Measurements from ENCODE around the gene CASP8AP2. TPM values are rescaled to one million over a fixed set of nuclear protein-coding genes. Genes with fewer than 3 reads are reported as not detected.
"Not testable (repeated sequence)": the region's sequence is repeated elsewhere in the genome, so short reads cannot be mapped to it uniquely, and the experiment has no call there.

Gene CASP8AP2
- total RNA-seq, 4 donors from 2014 or later: 8.0 to 19.8 (median 15.1) TPM

DNA sequence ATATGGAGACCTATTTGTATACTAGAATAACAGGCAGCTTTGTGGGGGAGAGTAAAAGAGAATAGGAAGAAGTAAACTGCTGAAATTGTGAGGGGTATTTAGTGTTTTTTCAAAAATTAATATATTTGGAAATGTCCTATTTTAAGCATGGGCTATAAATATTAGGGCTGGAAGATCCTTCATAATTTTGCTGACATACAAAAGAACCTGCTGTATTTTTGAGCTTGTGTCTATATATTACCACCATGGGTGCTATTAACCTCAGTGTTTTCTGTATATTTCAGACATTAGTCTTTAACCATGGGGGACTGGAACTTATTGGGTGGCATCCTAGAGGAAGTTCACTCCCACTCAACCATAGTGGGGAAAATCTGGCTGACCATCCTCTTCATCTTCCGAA lies 64.5 kb downstream of the CASP8AP2 start, which contains the start of gene GJA10:
Gene GJA10 (plus strand): TSS at position 301 of the 400 bp plus-strand sequence. CDS start 0 bp downstream, at position 301.
- in situ Hi-C loops (cut with MboI; ENCODE audit: low pct_ligation_motif_present in 1 of 4, low pct_unique_long_range_greater_than_20kb in 1 of 4, low sequenced_read_pairs in 3 of 4) (no loop called here), intact Hi-C loops (cut with DNase I; ENCODE audit: low total_unique reads) (no loop called here)
- Histone ChIP-seq H3K36me3 (no peaks in the 10 kb centered on the region), H3K27me3 (peaks cover 41% of the 10 kb centered on the region), H3K27ac (no peak within 1 kb of the TSS), H3K4me1 (no peaks in the 10 kb centered on the region), H3K4me3 (no peak within 1 kb of the TSS), H3K9me3 (no peaks in the 10 kb centered on the region)
- WGBS, 2 donors (ENCODE audit: low coverage in 1 of 2): 94% methylated on average over 1 of the region's 1 CpG; no CpG with 5 or more reads in 1 of the 2 donors
- no peak for DNase-seq
- TF ChIP-seq POLR2A (IDR thresholded peaks at IDR 0.05) (no peak), CTCF (IDR thresholded peaks at IDR 0.05) (no peak), POLR2AphosphoS5 (IDR thresholded peaks at IDR 0.05) (no peak), EP300 (IDR thresholded peaks at IDR 0.05; ENCODE audit: low read depth) (no peak)

DNA sequence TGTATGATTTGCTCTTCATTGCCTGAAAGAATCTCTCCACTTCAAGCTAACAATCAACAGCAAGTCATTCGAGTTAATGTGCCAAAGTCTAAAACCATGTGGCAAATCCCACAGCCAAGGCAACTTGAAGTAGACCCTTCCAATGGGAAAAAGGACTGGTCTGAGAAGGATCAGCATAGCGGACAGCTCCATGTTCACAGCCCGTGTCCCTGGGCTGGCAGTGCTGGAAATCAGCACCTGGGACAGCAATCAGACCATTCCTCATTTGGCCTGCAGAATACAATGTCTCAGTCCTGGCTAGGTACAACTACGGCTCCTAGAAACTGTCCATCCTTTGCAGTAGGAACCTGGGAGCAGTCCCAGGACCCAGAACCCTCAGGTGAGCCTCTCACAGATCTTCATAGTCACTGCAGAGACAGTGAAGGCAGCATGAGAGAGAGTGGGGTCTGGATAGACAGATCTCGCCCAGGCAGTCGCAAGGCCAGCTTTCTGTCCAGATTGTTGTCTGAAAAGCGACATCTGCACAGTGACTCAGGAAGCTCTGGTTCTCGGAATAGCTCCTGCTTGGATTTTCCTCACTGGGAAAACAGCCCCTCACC lies 65.7 kb downstream of the CASP8AP2 start:
- TF ChIP-seq POLR2A (IDR thresholded peaks at IDR 0.05): no peak
- TF ChIP-seq POLR2AphosphoS5 (IDR thresholded peaks at IDR 0.05): no peak
- in situ Hi-C loops (cut with MboI; ENCODE audit: low pct_ligation_motif_present in 1 of 4, low pct_unique_long_range_greater_than_20kb in 1 of 4, low sequenced_read_pairs in 3 of 4) (no loop called here), intact Hi-C loops (cut with DNase I; ENCODE audit: low total_unique reads) (no loop called here)
- WGBS, 2 donors (ENCODE audit: low coverage in 1 of 2): 30 to 48% methylated on average over 5 to 8 of the region's 8 CpGs
- DNase-seq: no peak
- Histone ChIP-seq H3K9me3 (no peaks in the 10 kb centered on the region), H3K4me3 (no peak overlapping the region), H3K27ac (no peak overlapping the region), H3K36me3 (no peaks in the 10 kb centered on the region), H3K27me3 (peaks cover 30% of the 10 kb centered on the region), H3K4me1 (no peaks in the 10 kb centered on the region)

DNA sequence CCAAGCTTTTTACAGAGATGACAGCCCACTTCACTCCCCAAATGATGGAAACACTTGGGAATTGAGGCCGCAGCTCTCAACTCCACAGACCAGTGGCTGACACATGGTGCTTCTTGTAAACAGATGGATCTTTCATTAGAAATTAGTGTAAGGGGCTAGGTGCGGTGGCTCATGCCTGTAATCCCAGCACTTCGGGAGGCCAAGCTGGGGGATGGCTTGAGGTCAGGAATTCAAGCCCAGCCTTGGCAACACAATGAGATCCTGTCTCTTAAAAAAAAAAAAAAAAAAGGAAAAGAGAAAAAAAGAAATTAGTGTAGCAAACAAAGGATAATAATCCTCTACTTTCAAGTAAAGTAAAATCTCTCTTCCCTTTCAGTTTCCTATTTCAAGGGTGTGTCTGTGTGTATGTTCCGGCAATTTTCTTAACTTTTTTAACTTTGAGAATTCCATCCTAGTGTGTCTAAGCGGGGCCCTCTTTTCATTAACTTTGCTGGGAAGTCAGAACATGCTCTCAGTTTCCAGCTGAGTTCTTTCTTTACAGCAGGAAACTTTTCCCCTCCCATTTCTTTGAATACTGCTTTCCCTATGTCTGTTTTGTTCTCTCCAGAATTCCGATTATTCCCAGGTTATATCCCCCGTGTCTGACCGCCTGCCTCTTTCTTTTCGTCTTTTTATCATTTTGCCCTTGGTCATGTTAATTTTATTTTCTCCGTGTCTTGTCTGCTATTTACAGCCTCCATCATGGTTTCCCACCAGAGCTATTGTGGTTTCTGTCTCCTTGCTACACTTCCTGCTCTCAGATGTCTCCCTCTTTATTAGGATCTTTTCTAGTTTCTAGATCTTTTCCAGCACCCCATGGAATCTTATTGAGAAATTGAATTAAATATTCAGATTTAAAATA lies 80.6 kb downstream of the CASP8AP2 start:
- intact Hi-C loops (cut with DNase I; ENCODE audit: low total_unique reads); H3K36me3 ChIP-seq; H3K4me3 ChIP-seq; DNase-seq; H3K27me3 ChIP-seq; H3K9me3 ChIP-seq; in situ Hi-C loops (cut with MboI; ENCODE audit: low pct_ligation_motif_present in 1 of 4, low pct_unique_long_range_greater_than_20kb in 1 of 4, low sequenced_read_pairs in 3 of 4); H3K27ac ChIP-seq; H3K4me1 ChIP-seq: not testable (repeated sequence)
- WGBS, 2 donors (ENCODE audit: low coverage in 1 of 2): 75 to 77% methylated on average over 6 to 10 of the region's 10 CpGs

DNA sequence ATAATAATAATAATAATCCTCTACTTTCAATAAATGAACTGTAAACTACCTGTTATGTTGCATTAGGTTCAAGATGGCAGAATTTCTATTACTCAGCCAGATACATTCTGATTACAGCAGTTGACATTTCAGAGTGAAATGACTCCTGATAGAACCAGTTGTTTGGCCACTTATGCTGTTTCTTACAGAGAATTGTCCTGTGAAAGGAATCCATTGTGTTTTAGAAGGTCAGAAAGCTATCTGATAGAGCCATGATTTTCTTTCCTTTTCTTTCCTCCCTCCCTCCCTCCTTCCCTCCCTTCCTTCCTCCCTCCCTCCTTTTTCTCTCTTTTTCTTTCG lies 81.2 kb downstream of the CASP8AP2 start:
- intact Hi-C loops (cut with DNase I; ENCODE audit: low total_unique reads) (no loop called here), in situ Hi-C loops (cut with MboI; ENCODE audit: low pct_ligation_motif_present in 1 of 4, low pct_unique_long_range_greater_than_20kb in 1 of 4, low sequenced_read_pairs in 3 of 4) (no loop called here)
- H3K27me3 ChIP-seq: no peaks in the 10 kb centered on the region
- H3K4me1 ChIP-seq: no peaks in the 10 kb centered on the region
- no peak for DNase-seq
- no peak overlapping the region for H3K4me3 ChIP-seq
- TF ChIP-seq EP300 (IDR thresholded peaks at IDR 0.05; ENCODE audit: low read depth): no peak
- TF ChIP-seq POLR2A (IDR thresholded peaks at IDR 0.05): no peak
- no peak for TF ChIP-seq POLR2AphosphoS5 (IDR thresholded peaks at IDR 0.05)
- TF ChIP-seq CTCF (IDR thresholded peaks at IDR 0.05): no peak
- H3K9me3 ChIP-seq: peaks cover under 1 to 3% of the 10 kb centered on the region in 2 donors
- H3K36me3 ChIP-seq: no peaks in the 10 kb centered on the region
- WGBS, 2 donors (ENCODE audit: low coverage in 1 of 2): 43 to 60% methylated on average over 1 of the region's 1 CpG
- no peak overlapping the region for H3K27ac ChIP-seq

- no peaks in the 10 kb centered on the region for H3K27me3 ChIP-seq
- intact Hi-C loops (cut with DNase I; ENCODE audit: low total_unique reads) (no loop called here), in situ Hi-C loops (cut with MboI; ENCODE audit: low pct_ligation_motif_present in 1 of 4, low pct_unique_long_range_greater_than_20kb in 1 of 4, low sequenced_read_pairs in 3 of 4) (no loop called here)
- DNase-seq: no peak
- H3K4me1 ChIP-seq: no peaks in the 10 kb centered on the region
- no peak overlapping the region for H3K27ac ChIP-seq
- H3K4me3 ChIP-seq: no peak overlapping the region
- peaks cover 3 to 7% of the 10 kb centered on the region in 2 donors for H3K9me3 ChIP-seq
- H3K36me3 ChIP-seq: no peaks in the 10 kb centered on the region
- TF ChIP-seq POLR2A (IDR thresholded peaks at IDR 0.05) (no peak), POLR2AphosphoS5 (IDR thresholded peaks at IDR 0.05) (no peak), CTCF (IDR thresholded peaks at IDR 0.05) (no peak), EP300 (IDR thresholded peaks at IDR 0.05; ENCODE audit: low read depth) (no peak)
- 70 to 93% methylated on average over 2 to 3 of the region's 3 CpGs for WGBS, 2 donors (ENCODE audit: low coverage in 1 of 2)
These were observed 86.6 kb downstream of the CASP8AP2 start for GRCh38 chr6:89916136-89916920.
